SU-DHL-6 (cell line): ENCODE measurements around the gene CHST2.
A peak's percentile ranks its signal among the peaks of the same experiment; 100 is the strongest.

Experiments
- H2AFZ ChIP-seq: fragments of 200-600 bp; sonication (generic); 2 replicates; pipeline ENCODE4 v1.6.1; 2014; ENCODE audit warnings: low read depth, mild to moderate bottlenecking, moderate library complexity, mixed read lengths, antibody characterized with exemption, low read length; ENCODE audit not compliant: severe bottlenecking
- H3F3A ChIP-seq: fragments of 200-600 bp; shearing (Covaris generic); 2 replicates; pipeline ENCODE4 v1.6.0; 2016; ENCODE audit warnings: antibody characterized with exemption, mild to moderate bottlenecking; ENCODE audit not compliant: insufficient read depth
- H3K27ac ChIP-seq: fragments of 200-600 bp; sonication (generic); 2 replicates; pipeline ENCODE4 v1.5.1; 2016; ENCODE audit warnings: low read depth, mild to moderate bottlenecking, low read length, moderate library complexity, mixed read lengths
- H3K27me3 ChIP-seq: fragments of 200-600 bp; sonication (generic), shearing (Covaris generic); 2 replicates; pipeline ENCODE4 v1.6.0; 2014; ENCODE audit warnings: mild to moderate bottlenecking, low read length
- H3K36me3 ChIP-seq: fragments of 200-600 bp; sonication (generic); 2 replicates; pipeline ENCODE4 v1.6.1; 2014; ENCODE audit warnings: mild to moderate bottlenecking, low read length, mixed read lengths
- H3K4me2 ChIP-seq: fragments of 300-600, 200-600 bp; shearing (Covaris generic), sonication (generic); 2 replicates; pipeline ENCODE4 v1.6.0; 2014; ENCODE audit warnings: low read length, low read depth, mild to moderate bottlenecking; ENCODE audit not compliant: poor library complexity, severe bottlenecking
- H3K4me3 ChIP-seq: fragments of 200-600 bp; sonication (generic); 2 replicates; pipeline ENCODE4 v1.5.1; 2014; ENCODE audit warnings: antibody characterized with exemption, low read length, mild to moderate bottlenecking, mixed read lengths; ENCODE audit not compliant: insufficient read depth, poor library complexity, severe bottlenecking
- H3K79me2 ChIP-seq: fragments of 200-600 bp; sonication (generic); 2 replicates; pipeline ENCODE4 v1.6.1; 2014; ENCODE audit warnings: mild to moderate bottlenecking, low read length, moderate library complexity; ENCODE audit not compliant: insufficient read depth
- H3K9ac ChIP-seq: fragments of 200-600 bp; sonication (generic); 2 replicates; pipeline ENCODE4 v1.7.0; 2014; ENCODE audit warnings: mild to moderate bottlenecking, low read length
- H3K9me2 ChIP-seq: fragments of 200-600 bp; sonication (generic); replicated peaks from 2 replicates; pipeline ENCODE4 v1.6.1; 2014; ENCODE audit warnings: low read length; ENCODE audit not compliant: insufficient read depth
- H3K9me3 ChIP-seq: fragments of 200-600 bp; sonication (generic); 2 replicates; pipeline ENCODE4 v1.6.1; 2014; ENCODE audit warnings: low read length, mixed read lengths; ENCODE audit not compliant: insufficient read depth
- H4K20me1 ChIP-seq: fragments of 200-600 bp; sonication (generic); 2 replicates; pipeline ENCODE4 v1.6.1; 2014; ENCODE audit warnings: low read depth, mild to moderate bottlenecking, antibody characterized with exemption, low read length, moderate library complexity, mixed read lengths
- CTCF ChIP-seq: fragments of 200-600 bp; sonication (generic); IDR thresholded peaks from one replicate; pipeline ENCODE4 v1.5.1; 2017; ENCODE audit warnings: antibody characterized with exemption, mild to moderate bottlenecking, low read length, moderate library complexity; ENCODE audit not compliant: insufficient read depth, poor library complexity, severe bottlenecking
- EZH2phosphoT487 ChIP-seq: fragments of 200-600 bp; sonication (generic), shearing (Covaris generic); conservative IDR thresholded peaks from 2 replicates; pipeline ENCODE4 v1.6.1; 2018; ENCODE audit warnings: mild to moderate bottlenecking, antibody characterized with exemption, low read length, moderate library complexity, mixed read lengths

CHST2 gene

GRCh38 chr3:143119974-143120715 lies 574 bp downstream of the CHST2 start:
- Histone ChIP-seq H3K9ac (peak overlapping the region; percentile 62), H3K4me3 (peak overlapping the region; percentile 93), H3K9me2 (no peaks in the 10 kb centered on the region), H3K4me2 (peak overlapping the region; percentile 70), H3K9me3 (no peaks in the 10 kb centered on the region), H3K36me3 (no peaks in the 10 kb centered on the region), H4K20me1 (no peaks in the 10 kb centered on the region), H3K27me3 (no peaks in the 10 kb centered on the region), H2AFZ (peak overlapping the region; percentile 92), H3F3A (peaks cover 7% of the 10 kb centered on the region), H3K27ac (no peak overlapping the region), H3K79me2 (no peaks in the 10 kb centered on the region)
- TF ChIP-seq CTCF (no peak), EZH2phosphoT487 (0 out of 2 replicates have a peak, but pooled peaks have one; percentile 16)

- no peaks in the 10 kb centered on the region for H3K36me3 ChIP-seq
- TF ChIP-seq EZH2phosphoT487 (no peak), CTCF (no peak)
- no peaks in the 10 kb centered on the region for H4K20me1 ChIP-seq
- peak overlapping the region; percentile 92 for H2AFZ ChIP-seq
- H3K9me2 ChIP-seq, result no peaks in the 10 kb centered on the region
- peak overlapping the region; percentile 93 for H3K4me3 ChIP-seq
- peak overlapping the region; percentile 62; the same call in 1 of the 2 replicates for H3K9ac ChIP-seq
- H3K79me2 ChIP-seq, result no peaks in the 10 kb centered on the region
- peaks cover 7% of the 10 kb centered on the region for H3F3A ChIP-seq
- H3K27me3 ChIP-seq, result no peaks in the 10 kb centered on the region
- H3K4me2 ChIP-seq, result peak overlapping the region; percentile 70
- H3K9me3 ChIP-seq, result no peaks in the 10 kb centered on the region
- no peak overlapping the region for H3K27ac ChIP-seq
Observed at GRCh38 chr3:143120716-143121240, 1.2 kb downstream of the CHST2 start.

GRCh38 chr3:143121241-143122088 lies 1.9 kb downstream of the CHST2 start:
- H3K9ac ChIP-seq, result no peak overlapping the region

More at GRCh38 chr3:143121241-143122088, 1.9 kb downstream of the CHST2 start:
- Histone ChIP-seq H3K27me3 (no peaks in the 10 kb centered on the region), H3K9me3 (no peaks in the 10 kb centered on the region), H3K9me2 (no peaks in the 10 kb centered on the region), H3F3A (peaks cover 7% of the 10 kb centered on the region), H4K20me1 (no peaks in the 10 kb centered on the region), H3K79me2 (no peaks in the 10 kb centered on the region), H2AFZ (no peak overlapping the region), H3K4me3 (no peak overlapping the region), H3K27ac (no peak overlapping the region), H3K4me2 (peak overlapping the region; percentile 70), H3K36me3 (no peaks in the 10 kb centered on the region)
- peak; percentile 34 for TF ChIP-seq CTCF
- TF ChIP-seq EZH2phosphoT487, result no peak
